KOPT-K1 (cell line): ENCODE measurements around the gene QRFP.

Experiments used
- H3K27ac ChIP-seq: fragments of 200-600 bp; sonication (generic); 2 replicates; pipeline ENCODE4 v1.5.1; 2016; ENCODE audit warnings: antibody characterized with exemption, mild to moderate bottlenecking, low read depth, low read length; ENCODE audit not compliant: poor library complexity, severe bottlenecking
- H3K36me3 ChIP-seq: fragments of 200-600 bp; sonication (generic); 2 replicates; pipeline ENCODE4 v1.5.1; 2017; ENCODE audit warnings: antibody characterized with exemption, mild to moderate bottlenecking, low read length, moderate library complexity; ENCODE audit not compliant: insufficient read depth
- H3K9me3 ChIP-seq: fragments of 200-600 bp; sonication (generic); 2 replicates; pipeline ENCODE4 v1.5.1; 2017; ENCODE audit warnings: antibody characterized with exemption, low read length, mild to moderate bottlenecking; ENCODE audit not compliant: insufficient read depth, poor library complexity, severe bottlenecking

Gene QRFP

GRCh38 chr9:130894546-130894945, 2.1 kb downstream of the QRFP start:
- H3K36me3 ChIP-seq, result peaks cover 16% of the 10 kb centered on the region; the same call in 1 of the 2 replicates
- no peak overlapping the region for H3K27ac ChIP-seq

DNA sequence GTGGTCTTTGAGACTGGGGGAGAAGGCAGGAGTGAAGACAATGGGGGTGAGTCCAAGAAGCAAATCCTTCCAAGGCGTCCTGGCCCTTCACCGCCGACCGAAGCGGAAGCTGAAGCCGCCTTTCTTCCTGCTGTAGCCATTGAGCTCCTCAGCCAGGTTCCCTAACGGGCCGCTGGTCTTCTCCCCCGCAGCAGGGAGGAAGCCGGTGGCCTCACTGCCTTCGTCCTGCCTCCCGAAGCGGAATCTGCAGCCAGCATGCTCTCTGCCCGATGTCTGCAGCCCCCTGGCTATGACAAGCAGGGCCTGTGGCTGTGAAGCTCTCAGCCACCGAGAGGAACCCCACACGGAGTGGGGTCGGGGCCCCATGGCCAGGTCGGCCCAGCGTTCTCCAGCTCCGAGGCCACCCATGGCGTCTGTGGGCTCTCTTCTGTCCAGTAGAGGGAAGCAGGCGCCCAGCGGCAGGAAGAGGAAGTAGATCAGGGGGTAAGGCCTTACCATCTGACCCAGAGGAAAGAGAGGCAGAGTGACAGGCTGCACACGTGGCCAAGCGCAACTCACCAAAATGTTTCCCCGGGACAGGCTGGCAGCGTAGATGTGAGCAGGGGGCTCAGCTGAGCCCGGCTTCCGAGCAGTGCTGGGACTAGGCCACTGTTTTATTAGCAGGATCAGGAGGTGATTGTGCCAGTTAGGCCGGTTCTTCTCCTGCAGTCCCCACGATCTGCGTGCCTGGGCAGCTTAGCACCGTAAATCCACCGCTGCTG, 3.1 kb downstream of the QRFP start:
- H3K9me3 ChIP-seq, result no peaks in the 10 kb centered on the region
- no peak overlapping the region for H3K27ac ChIP-seq
- peaks cover 24% of the 10 kb centered on the region; the same call in 1 of the 2 replicates for H3K36me3 ChIP-seq

More at GRCh38 chr9:130894546-130894945, 2.1 kb downstream of the QRFP start:
- no peaks in the 10 kb centered on the region for H3K9me3 ChIP-seq

DNA sequence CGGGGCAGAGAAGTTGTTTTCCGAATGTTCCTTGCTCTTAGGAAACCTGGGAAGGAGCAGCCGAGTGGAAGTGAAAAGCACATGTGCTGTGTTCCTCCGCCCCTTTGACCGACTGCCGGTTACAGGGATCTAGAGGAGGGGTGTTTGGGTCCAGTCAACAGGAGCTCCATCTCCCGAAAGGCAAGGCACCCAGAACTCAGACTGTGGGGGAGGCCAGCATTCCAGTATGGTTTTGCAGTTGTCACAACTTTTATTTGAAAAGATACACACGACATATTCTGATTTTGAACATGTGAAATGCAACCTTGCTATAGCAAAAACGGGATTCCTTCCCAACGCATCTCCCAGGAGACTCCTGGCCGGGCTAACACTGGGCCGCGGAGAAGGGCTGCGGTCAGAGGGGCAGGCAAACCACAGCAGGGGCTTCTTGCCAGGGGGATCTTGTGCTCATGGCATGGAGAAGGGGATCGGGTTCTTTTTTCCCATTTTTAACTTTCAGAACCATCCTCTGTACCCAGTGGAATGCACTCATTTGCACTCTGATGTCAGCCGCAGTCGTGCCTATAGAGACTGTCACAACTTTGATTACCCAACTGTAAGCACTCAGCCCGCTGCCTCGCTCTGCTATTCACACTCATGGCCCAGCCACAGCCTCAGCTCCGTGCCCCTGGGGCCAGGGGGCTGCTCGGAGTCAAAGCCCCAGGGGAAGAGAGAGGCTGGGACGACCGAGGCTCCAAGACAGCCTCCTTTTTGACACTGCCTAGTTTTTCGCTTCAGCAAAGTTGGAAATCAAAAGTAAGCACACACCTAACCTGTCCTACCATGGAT, 3.9 kb downstream of the QRFP start:
- Histone ChIP-seq H3K27ac (no peak overlapping the region), H3K36me3 (peaks cover 32% of the 10 kb centered on the region; the same call in 1 of the 2 replicates)

GRCh38 chr9:130891688-130892476, 4.7 kb downstream of the QRFP start:
- no peak overlapping the region for H3K27ac ChIP-seq
- no peaks in the 10 kb centered on the region for H3K9me3 ChIP-seq
- peaks cover 40% of the 10 kb centered on the region; the same call in 1 of the 2 replicates for H3K36me3 ChIP-seq

More for the DNA sequence above, 3.9 kb downstream of the QRFP start:
- no peaks in the 10 kb centered on the region for H3K9me3 ChIP-seq

GRCh38 chr9:130890870-130891687, 5.5 kb downstream of the QRFP start:
- Histone ChIP-seq H3K27ac (no peak overlapping the region), H3K36me3 (peaks cover 48% of the 10 kb centered on the region; the same call in 1 of the 2 replicates)

DNA sequence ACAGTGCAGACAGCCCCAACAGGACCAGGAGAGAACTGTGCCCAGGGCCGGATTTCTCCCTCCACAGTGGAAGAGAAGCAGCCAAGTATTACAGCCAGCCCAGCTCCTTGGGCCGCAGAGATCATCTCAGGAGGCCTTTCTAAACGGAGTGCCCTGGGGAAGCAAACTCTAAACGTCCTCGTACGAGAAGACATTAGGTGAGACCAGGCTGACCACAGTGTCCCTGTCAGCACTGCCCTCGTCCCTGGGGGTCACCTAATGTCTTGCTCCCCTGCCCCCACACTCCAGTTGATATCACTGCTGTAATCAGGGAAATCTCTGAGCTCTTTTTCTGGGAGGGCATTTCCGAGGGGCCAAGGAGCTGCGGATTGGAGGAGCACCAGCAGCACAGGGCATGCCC, 6.5 kb downstream of the QRFP start:
- H3K36me3 ChIP-seq, result peaks cover 58% of the 10 kb centered on the region; the same call in 1 of the 2 replicates

More at GRCh38 chr9:130890870-130891687, 5.5 kb downstream of the QRFP start:
- no peaks in the 10 kb centered on the region for H3K9me3 ChIP-seq

DNA sequence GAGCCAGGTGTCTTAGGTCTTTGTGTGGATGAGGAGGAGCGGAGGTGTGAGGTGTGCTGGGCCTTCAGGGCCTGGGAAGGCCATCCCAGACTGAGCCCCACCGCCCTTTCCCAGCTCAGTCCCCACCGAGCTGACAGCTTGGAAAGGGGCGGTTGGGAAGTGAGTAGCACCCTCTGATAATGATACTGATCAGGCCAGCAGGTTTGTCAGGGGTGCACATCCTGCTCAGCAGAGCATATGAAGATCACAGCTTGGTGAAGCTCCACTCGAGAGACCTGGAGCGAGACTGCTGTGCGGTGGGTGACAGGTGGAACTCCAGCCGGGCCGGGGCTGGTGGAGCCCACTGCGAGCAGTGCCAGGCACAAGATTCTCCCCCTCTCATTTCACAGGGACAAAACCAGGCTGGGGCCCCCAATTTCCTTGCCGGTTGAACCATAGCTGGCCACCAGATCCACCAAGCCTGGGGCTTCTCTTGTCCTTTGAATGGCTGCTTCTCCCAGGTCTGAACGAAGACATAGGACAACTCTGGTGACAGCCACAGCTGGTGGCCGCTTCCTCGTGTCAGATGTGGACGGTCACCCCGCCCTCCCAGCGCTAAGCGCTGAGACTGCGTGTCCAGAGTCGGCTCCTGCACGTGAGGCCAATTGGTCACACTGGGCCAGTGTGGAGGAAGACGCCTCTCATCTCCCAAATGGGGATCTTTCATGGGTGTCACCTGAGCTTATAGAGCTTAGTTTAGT, 8.3 kb downstream of the QRFP start:
- no peak overlapping the region for H3K27ac ChIP-seq

More for the DNA sequence above, 6.5 kb downstream of the QRFP start:
- no peak overlapping the region for H3K27ac ChIP-seq
- no peaks in the 10 kb centered on the region for H3K9me3 ChIP-seq

GRCh38 chr9:130887494-130888144, 9.0 kb downstream of the QRFP start:
- H3K9me3 ChIP-seq, result no peaks in the 10 kb centered on the region
- H3K36me3 ChIP-seq, result peaks cover 79% of the 10 kb centered on the region
- no peak overlapping the region for H3K27ac ChIP-seq

More for the DNA sequence above, 8.3 kb downstream of the QRFP start:
- no peaks in the 10 kb centered on the region for H3K9me3 ChIP-seq
- H3K36me3 ChIP-seq, result peaks cover 76% of the 10 kb centered on the region; the same call in 1 of the 2 replicates

DNA sequence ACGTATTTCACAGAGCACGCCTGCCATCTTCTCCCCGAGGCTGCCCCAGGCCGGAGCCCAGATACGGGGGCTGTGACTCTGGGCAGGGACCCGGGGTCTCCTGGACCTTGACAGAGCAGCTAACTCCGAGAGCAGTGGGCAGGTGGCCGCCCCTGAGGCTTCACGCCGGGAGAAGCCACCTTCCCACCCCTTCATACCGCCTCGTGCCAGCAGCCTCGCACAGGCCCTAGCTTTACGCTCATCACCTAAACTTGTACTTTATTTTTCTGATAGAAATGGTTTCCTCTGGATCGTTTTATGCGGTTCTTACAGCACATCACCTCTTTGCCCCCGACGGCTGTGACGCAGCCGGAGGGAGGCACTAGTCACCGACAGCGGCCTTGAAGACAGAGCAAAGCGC, 9.6 kb downstream of the QRFP start:
- H3K36me3 ChIP-seq, result peaks cover 79% of the 10 kb centered on the region
- no peaks in the 10 kb centered on the region for H3K9me3 ChIP-seq
- no peak overlapping the region for H3K27ac ChIP-seq

GRCh38 chr9:130885484-130886375, 10.9 kb downstream of the QRFP start:
- H3K27ac ChIP-seq, result no peak overlapping the region
- H3K36me3 ChIP-seq, result peaks cover 92% of the 10 kb centered on the region
- H3K9me3 ChIP-seq, result no peaks in the 10 kb centered on the region

GRCh38 chr9:130884542-130885483, 11.8 kb downstream of the QRFP start:
- Histone ChIP-seq H3K27ac (no peak overlapping the region), H3K36me3 (peaks cover 94% of the 10 kb centered on the region), H3K9me3 (no peaks in the 10 kb centered on the region)
